ENCODE data around the gene GPR34.

GRCh38 chrX:41686788-41687187, 2.0 kb upstream of the GPR34 start:
- TF ChIP-seq EZH2 (IDR thresholded peaks at IDR 0.05; ENCODE audit: borderline replicate concordance, insufficient read depth, low read length, poor library complexity, severe bottlenecking) (no peak), REST (IDR thresholded peaks at IDR 0.05; ENCODE audit: borderline replicate concordance) (no peak), TAF1 (IDR thresholded peaks at IDR 0.05; ENCODE audit: low read depth) (no peak), CTCF (IDR thresholded peaks at IDR 0.05; ENCODE audit: poor library complexity, severe bottlenecking) (no peak), EP300 (conservative IDR thresholded peaks at IDR 0.05; ENCODE audit: poor library complexity, severe bottlenecking) (no peak)
